GM18502 (cell line): Measurements from ENCODE around the gene ZNF277.

ENCODE experiments used
- ATAC-seq: cut with Tn5 transposase; IDR thresholded peaks from one replicate; pipeline ENCODE4 v1.9.1; 2021; ENCODE audit warnings: mild to moderate bottlenecking; ENCODE audit not compliant: unreplicated experiment, poor library complexity

Gene ZNF277, protein sequence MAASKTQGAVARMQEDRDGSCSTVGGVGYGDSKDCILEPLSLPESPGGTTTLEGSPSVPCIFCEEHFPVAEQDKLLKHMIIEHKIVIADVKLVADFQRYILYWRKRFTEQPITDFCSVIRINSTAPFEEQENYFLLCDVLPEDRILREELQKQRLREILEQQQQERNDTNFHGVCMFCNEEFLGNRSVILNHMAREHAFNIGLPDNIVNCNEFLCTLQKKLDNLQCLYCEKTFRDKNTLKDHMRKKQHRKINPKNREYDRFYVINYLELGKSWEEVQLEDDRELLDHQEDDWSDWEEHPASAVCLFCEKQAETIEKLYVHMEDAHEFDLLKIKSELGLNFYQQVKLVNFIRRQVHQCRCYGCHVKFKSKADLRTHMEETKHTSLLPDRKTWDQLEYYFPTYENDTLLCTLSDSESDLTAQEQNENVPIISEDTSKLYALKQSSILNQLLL

DNA sequence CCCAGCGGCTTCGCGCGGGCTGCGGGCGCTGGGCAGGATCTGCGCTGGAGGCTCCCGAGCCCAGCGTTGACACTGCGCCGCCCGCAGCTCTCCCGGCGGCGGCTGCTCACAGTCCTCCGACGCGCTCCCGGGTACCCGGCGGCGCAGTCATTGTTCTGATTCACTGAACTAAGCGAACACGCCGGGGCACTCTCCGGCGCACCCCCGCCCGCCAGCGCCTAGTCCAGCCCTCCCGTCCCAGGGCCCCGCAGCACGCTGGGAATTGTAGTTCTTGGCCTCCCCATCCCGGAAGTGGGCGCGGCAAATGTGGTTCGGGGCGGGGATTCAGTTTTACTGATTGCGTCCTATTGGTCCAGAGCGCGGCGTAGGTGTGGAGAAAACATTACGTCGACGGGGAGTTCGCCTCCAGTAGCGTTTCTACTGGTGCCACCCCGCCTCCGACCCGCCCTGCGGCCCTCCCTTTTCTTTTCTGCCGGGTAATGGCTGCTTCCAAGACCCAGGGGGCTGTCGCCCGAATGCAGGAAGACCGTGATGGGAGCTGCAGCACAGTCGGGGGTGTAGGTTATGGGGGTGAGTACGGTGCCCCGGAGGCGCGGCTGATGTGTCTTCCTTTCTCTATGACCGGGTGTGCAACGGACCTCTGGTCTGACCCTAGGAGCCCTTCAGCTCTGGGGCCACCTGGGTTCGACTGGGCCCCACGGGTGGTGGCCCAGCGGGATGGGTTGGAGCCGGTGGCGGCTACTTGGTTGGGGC lies at the start of gene ZNF277, which contains the start of gene DOCK4:
Gene ZNF277, plus strand, starts transcription at position 458 of the 753 bp plus-strand sequence. Its CDS starts 22 bp downstream, at position 480.
Gene DOCK4, minus strand, starts transcription at position 162 of the 753 bp plus-strand sequence. CDS start 261 bp downstream, outside the sequence.
- ATAC-seq = peak; percentile 94

DNA sequence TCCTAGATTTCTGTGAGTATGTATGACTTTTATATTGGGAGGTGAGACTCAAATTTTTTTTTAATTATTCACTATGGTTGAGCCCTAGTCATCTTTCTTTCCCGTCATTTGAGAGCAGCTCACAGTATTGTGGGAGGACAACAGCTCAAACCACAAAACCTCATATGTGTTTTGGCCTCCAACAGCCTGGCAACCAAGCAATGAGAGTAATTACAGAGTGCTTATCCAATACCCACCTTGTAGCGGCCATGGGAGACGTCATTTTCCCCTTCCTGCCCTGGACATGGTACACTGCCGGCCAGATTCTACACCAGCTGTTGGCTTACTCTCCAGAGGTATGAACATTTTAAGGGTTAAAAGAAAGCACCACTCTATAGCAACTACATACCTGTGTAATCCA lies 49.4 kb upstream of the ZNF277 start:
- ATAC-seq = no peak

DNA sequence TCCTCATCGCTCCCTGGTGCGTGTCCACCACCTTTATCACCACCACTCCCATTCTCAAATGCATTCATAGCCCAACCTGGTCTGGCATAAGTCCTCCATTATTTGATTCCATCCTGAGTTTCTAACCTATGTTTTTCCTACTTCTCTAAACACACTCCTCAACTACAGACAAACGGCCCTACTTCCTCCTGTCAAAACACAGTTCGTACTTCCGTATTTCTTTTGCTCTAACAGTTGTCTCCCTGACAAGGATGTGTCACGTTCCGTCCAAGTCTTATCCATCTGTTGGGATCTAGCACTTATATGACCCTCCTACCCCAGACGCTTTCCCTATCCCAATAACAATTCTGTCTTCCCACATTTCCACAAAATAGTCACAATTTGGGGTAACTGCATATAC lies 47.1 kb upstream of the ZNF277 start:
- no peak for ATAC-seq

DNA sequence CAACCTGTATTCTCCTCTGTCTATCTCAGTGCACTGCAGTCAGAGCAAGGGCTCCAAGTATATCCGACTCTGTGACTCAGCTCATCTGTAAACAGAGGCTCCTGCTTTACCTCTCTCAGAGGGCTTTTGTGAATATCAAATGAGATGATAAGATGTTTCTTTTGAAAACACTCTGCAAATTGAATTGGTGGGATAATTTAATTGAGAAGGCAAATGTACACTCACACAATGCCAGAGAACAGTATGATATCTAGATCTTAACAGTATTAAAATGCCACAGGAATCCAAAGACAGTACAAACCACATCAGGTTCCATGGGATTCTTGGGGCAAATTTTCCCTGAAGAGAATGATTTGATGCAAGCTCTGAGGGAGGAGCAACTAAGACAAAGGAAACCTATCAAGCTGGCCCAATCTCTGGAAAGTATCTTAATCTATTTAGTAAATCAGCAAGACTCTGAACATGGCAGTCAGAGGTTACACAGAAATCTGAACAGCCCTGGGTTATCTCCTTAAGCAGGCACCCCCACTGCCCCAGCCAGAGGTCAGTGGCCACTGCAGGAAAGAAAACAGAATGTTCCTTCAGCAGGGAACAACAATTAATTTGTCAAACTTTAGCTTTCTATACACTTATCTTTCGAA lies 46.2 kb upstream of the ZNF277 start:
- ATAC-seq = no peak

DNA sequence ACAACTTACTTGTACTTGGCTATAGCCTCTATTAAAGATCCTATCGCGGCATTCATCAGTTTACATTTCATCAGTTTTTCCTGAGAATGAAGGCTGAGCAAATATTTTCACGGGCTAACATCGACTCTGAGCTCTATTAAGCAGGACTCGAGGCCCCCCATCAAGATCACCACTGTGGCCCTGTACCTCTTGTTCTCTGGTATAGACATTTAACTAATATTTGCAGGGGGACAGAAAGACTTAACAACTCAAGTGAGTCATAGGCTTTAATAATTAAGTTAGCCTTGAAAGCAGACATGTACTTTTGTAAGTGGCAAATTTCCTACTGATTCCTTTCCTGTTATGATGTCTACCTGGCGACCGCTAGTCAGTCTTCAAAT lies 45.7 kb upstream of the ZNF277 start:
- ATAC-seq = no peak

DNA sequence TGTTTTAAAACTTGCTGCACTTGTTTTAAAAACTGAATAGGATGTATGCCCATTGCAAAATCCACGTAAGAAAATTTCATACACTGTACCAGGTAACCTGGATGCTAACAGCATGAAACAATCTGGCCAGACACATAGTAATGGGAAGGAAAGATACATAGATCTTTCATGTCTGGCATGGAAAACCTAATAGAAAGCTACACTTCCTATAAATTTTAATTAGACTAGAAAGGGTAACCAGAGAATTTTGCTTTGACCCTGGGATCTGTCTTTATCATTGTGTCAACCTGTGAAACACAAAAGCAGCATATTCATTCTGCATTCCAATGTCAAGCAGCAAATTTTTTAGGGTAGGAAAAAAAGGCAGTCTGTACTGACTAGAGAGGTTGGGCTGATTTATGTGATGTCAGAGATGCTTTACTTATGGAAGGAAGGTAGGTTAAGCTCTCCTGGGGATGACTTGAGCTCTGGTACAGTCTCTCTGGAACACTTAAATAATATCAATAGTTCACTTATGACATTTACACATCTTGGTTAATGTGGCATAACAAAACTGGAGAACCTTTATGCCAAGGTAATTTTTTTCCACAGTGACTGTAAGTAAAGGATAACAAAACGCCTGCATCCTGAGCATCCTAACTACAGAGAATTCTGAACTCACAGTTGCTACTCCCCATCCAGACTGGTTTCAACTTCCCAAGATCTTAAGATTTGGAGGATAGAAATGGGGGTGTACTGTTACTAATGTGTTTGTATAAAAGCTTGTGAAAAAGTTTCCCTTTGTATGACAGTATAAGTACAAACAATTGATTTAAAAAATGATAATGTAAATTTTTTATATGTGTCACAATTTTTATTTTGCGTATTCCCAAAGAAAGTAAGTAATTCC lies 45.0 kb upstream of the ZNF277 start:
- no peak for ATAC-seq

DNA sequence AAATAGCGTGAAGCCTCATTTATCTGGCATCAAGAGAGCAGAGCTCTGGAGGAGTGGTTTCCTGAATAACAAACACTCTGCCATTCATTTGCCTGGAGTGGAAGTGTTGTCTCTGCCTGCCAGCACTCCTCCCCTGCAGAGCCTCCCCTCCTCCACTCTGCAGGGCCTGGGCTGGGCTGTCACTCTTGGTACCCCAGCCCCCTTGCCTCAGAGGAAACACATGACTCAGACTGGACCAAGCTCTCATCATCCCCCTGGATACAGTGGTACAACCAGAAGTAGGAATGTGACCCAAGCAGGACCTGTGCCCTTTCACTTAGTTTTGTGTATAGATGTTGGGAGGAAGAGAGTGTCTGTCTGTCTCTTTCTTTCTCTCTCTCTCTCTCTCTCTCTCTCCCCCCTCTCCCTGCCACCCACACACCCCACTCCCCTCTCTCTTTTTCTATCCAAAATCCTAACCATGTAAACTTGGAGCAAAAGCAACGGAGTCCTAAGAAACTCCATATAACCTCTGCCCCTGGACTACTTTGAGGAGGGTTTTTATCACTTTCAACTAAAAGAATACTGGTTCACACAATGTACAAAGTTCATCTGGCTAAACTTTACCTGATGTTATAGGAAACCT lies 44.2 kb upstream of the ZNF277 start:
- ATAC-seq = no peak

DNA sequence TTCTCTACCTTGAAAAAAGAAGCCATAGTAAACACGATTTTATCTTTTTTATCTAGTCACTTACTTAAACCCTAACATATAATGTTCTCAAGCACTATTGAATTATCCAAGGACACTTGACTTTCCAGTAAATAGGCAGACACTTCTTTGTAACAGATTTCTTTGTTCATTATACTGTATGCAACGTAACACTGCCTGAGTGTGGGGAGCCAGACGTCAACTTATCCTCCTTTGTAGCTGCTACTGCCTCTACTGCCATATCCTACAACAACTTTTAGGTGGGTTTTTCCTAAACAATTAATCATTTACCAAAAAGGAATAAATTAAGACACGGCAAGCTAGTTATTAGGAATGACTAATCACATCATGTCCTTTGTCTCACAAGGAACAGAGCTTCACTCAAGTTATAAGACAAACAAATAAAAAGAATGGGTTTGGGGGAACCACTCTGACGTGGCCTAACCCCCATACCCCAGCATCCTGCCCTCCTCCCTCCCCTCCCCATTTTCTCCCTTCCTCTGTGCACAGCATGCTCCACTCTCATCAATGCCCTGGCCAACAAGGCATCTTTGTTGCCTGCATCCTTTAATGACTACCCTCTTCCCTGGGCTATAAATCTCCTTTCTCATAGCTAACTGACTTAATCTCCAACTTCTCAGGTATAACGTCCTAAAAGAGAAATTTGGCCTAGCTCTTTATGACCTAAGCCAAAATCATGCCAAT lies 43.5 kb upstream of the ZNF277 start:
- ATAC-seq = no peak

DNA sequence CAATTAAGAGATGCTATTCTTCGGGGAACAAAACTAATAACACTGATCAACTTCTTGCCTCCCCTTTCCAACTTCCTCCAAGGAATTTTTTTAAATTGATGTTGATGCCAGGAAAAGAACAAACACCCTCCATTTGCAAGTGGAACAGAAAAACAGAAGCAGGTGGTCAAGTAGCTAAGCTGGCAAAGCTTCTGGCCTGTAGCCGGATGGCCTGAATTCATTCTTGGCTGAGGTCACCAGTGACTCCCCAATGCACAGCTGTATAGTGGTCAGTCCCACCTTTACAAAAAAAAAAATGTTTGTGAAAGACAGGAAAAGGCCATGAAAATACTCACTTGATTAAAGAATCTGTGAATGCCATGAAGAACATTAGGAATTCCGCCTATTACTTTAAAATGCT lies 39.3 kb upstream of the ZNF277 start:
- no peak for ATAC-seq

DNA sequence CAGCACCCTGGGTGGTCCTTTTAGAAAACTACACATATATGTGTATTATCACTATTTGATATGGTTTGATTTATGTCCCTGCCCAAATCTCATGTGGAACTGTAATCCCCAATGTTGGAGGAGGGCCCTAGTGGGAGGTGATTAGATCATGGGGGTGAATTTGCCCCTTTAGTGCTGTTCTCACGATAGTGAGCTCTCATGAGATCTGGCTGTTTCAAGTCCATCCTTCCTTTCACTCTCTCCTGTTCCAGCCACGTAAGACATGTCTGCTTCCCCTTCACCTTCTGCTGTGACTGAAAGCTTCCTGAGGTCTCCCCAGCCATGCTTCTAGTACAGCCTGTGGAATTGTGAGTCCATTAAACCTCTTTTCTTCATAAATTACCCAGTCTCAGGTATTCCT lies 37.6 kb upstream of the ZNF277 start:
- ATAC-seq = no peak

DNA sequence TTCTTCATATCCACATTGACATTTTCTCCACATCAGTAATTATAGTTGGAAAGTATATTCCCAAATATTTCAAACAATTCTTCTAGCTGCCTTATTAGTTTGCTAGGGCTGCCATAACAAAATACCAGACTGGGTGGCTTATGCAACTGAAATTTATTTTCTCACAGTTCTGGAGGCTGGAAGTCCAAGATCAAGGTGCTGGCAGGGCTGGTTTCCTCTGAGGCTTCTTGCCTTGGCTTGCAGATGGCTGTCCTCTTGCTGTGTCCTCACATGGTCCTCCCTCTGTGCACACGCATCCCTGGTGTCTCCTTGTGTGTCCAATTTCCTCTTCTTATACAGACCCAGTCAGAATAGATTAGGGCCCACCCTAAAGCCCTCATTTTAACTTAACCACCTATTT lies 34.8 kb upstream of the ZNF277 start:
- ATAC-seq = no peak

DNA sequence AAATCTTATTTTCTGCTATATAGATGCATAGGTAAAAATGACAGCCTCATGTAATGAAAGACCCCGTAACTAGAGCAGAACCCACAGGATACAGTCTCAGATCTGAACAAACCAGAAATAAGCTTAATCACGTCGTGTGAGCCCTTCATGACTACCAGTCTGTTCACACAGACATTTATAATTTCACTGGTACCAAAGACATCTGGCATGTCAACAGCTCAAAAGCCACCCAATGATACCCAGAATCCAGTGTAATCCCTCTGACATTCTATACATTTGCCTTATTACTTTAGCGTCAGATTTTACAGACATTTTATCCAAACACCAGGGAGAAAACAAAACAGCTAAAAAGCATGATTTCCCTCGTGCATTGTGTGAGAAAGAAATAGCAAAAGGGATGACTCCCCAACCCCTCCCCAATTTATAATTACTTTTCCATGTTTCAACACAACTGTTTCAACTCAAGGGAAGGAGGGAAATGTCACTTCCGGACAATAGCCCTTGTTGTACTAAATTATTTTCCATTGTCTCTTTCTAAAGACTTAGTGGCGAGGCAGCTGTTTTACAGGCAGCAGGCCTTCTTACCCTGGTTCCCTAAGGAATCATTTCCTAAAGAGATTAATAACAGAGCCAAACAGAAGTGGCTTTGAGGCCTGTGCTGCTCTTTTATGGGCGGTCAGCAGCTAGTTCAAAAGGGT lies 33.5 kb upstream of the ZNF277 start:
- no peak for ATAC-seq

DNA sequence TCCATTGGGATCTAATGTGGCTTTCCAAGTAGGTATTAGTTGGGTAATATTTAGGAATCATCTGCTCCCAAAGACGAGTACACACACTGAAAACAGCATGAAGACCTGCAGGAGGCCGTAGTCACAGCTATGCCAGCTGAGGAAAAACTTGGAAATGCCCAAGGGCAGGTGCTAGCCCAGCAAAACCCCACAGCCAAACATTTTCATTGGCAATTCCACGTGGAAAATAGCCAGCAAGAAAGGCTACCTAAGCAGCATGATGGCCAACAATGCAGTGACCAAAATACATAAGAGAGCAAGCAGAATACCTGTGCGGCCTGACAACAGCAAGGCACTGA lies 33.0 kb upstream of the ZNF277 start:
- ATAC-seq = no peak

DNA sequence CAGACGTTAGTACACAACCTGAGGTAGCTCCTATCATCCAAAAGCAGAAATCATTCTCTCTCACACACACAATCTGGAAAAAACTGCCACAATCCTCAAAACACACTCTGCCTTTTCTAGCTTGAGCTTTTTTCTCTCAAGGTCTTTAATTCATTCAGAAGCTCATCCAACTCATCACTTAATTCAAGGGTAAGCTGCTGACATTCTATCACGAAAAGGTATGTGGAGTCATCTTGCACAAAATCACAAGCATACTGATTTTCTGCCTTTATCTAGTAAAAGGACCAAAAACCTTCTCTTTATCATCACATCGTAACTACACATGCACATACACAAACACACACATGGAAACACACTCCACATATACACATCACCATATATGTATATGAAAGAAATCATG lies 32.3 kb upstream of the ZNF277 start:
- no peak for ATAC-seq

DNA sequence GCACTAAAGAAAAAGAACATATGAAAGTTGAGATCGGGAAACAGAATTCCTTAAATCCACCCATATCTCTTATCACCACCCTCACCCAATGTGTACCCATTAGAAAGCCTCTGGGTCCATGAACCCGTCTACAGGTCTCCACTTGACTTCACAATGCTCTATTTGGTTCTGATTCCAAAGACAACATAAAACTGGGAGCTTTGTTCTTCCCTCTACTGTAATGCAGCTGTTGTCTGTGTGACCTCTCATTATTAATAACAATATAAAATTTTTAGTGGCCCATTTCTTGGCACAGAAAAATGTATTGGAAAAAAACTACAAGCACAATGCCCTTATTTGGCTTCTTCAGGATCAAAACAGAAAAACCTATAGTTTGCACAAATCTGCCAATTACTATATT lies 30.3 kb upstream of the ZNF277 start:
- no peak for ATAC-seq

DNA sequence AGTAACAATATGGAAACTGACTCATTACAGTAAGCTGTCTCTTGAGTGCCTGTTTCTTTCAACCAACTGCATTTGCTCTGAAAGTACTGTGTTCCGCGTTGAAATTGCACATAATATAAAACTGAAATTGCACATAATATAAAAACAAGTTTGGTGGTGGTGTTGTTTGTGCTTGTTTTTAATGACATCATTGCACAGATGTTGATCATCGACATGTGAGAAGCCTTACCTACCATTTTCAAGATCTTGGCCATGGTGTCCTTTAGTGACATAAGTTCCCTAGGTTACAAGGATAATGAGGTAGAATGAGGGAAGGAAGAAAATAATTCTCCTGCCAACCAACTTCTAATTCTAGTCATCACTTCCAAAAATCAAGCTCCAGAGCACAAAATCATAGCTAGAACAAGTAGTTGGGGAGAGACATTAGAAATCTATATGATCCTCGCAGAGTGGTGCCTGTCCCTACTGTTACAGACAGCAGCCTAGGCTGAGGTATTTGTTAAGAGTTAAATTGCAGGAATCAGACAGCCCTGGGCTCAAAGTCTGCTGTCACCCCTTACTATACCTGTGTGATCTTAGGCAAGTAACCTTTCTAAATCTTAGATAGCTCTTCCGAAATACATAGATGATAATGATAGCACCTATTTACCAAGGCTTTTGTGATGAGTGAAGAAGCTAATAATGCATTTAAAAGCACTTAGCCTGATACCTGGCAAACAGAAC lies 29.6 kb upstream of the ZNF277 start:
- no peak for ATAC-seq

DNA sequence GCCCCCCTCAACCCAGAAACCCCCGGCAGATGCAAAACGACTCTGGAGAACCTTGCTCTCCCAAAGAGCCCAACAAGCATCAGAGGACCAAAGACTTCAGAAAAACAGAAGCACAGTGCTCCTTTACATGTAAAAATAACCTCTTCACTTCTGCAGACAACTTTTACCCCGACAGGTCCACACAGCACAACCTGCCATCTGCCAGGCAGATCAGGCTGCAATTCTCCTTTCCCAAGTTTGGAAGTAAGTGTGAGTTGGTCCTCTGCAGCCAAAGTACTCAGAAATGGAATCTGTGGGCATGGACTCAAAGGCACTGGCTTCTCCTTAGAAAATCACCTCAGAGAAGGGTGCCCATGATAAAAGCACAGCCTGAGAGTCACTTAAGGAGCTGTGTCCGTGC lies 26.3 kb upstream of the ZNF277 start:
- ATAC-seq = no peak

DNA sequence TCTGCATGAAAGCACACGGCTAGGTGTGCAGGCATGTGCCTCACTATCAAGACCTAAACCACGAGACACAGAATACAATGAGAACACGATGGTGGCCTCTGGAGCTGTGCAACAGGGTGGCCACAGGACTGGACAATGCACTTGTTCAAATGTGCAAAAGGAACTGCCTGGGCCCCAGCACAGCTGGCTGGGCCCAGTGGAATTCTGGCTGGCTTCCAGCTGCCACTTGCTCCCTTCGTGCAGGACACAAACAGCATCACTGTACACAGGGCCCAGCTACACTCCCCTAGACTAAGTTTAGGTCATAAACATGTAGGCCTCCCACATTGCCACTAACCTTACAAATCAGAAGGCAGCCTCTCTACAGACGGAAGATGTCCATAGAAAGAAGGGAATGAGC lies 23.7 kb upstream of the ZNF277 start:
- ATAC-seq = no peak
